COLO668 (cell line): Measurements from ENCODE around the gene XYLB.
"Not testable (repeated sequence)": the region's sequence is repeated elsewhere in the genome, so short reads cannot be mapped to it uniquely, and the experiment has no call there.

Source experiments
- DNase-seq: peaks from one replicate; lab custom pipeline; 2025; ENCODE audit not compliant: unreplicated experiment; lab: John Stamatoyannopoulos, UW

Gene XYLB

DNA sequence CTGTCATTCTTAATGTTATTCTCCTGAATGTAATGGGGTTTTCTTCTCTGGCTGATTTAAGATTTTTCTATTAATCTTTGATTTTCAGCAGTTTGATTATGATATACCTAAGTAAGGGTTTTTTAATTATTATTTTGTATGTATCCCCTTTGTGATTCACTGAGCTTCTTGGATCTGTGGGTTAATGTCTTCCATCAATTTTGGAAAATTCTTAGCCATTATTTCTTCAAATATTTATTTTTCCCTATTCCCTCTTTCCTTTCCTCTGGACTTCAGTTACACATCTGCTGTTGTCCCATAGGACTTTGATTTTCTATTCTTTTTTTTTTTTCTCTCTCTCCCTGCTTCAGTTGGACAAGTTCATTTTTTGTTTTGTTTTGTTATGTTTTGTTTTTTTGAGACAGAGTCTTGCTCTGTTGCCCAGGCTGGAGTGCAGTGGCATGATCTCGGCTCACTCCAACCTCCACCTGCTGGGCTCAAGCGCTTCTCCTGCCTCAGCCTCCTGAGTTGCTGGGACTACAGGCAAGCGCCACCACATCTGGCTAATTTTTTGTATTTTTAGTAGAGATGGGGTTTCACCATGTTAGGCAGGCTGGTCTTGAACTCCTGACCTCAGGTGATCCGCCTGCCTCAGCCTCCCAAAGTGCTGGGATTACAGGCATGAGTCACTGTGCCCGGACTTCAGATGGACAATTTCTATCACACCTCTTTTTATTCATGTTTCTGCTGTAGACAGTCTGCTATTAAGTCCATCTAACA is 40.6 kb downstream of the XYLB start:
- no peak for DNase-seq

DNA sequence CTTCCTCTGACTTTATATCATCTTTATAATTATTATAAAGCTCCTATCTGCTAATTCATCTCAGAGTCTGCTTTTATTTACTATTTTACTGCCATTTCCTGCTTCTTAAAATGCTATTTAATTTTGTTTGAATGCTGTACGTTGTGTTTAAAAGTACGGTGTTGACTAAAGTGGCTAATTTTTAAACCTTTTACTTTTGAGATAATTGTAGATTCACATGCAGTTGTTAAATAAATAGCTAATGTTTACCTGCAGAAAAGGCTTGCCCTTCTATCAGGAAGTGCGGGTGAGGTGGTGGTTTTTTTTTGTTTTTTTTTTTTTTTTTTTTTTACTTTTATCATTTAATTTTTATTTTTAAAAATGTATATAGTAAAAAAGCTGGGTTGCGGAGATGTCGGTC is 41.3 kb downstream of the XYLB start:
- no peak for DNase-seq

DNA sequence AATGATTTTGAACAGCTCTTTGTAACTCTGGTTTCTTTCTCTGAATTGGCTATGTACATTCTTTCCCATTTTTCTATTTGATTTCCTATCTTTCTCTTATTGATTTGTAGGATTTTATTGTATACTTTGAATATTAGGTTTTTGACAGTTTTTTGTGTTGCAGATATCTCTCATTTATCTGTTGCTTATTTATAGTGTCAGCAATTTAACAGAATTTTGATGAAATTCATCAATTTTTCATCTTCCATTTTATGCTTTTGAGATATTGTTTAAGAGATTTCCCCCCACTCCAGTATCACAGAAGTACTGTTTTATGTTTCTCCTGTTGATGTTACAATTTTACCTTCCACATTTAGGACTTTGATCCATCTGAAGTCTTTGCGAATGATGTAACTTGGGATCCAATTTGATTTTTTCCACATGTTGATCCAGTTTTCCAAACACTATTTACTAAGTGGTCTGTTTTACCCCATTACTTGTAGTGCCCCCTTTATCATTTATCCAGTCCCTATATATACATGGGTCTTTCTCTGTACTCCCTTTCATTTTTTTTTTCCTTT is 46.1 kb downstream of the XYLB start:
- no peak for DNase-seq

DNA sequence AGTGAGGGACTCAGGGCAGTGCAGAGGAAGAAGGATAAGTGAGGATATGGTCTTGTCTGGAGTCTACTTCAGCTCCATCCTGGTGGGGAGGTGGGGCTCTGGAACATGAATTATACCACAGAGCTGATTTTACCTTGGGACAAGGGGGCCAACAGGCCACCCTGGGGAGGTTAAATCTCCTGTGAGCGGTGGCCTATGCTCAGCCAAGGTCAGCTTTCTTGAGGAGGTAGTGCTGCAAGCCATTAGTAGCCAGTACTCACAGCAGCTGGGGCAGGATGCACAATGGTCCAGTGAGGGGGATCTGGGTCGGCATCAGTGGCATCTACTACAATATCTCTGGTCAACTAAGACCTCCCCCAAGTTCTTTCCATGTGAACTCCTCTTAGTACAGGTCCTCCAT is 49.7 kb downstream of the XYLB start:
- DNase-seq: no peak

DNA sequence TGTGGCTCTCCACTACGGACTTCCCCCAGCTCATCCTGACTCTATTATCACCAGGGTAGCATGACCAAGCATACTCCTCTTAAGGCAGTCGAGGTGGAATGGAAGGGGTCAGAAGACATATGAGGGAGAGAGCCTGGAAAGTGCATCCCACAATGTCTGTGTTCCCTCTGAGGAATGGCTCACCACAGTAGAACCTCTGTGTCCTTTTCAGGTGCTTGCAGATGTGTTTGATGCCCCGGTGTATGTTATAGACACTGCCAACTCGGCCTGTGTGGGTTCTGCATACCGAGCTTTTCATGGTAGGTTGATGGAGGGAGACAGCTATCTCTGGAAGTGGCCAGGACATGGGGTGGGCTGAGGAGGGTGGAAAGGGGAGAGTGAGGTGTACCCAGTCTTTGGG is 50.3 kb downstream of the XYLB start:
- DNase-seq: no peak

DNA sequence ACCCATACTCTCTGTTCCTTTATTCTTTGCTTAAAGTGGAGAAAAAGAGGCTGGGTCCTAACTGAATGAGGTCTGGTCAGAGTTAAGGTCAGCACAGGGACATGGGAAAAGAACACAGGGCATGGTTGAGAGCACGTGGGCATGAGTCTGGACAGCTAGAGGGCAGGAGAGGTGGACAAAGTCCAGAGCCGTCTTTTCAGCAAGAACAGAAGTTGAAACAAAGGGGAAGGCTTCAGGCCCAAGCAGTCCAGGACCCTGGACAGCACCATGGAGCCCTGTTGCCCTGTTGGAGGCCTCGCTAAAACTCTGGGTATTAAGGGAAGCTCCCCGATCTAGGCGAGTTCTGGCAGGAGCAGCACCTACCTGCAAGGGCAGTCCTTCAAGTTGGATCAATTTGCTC is 50.7 kb downstream of the XYLB start:
- no peak for DNase-seq

DNA sequence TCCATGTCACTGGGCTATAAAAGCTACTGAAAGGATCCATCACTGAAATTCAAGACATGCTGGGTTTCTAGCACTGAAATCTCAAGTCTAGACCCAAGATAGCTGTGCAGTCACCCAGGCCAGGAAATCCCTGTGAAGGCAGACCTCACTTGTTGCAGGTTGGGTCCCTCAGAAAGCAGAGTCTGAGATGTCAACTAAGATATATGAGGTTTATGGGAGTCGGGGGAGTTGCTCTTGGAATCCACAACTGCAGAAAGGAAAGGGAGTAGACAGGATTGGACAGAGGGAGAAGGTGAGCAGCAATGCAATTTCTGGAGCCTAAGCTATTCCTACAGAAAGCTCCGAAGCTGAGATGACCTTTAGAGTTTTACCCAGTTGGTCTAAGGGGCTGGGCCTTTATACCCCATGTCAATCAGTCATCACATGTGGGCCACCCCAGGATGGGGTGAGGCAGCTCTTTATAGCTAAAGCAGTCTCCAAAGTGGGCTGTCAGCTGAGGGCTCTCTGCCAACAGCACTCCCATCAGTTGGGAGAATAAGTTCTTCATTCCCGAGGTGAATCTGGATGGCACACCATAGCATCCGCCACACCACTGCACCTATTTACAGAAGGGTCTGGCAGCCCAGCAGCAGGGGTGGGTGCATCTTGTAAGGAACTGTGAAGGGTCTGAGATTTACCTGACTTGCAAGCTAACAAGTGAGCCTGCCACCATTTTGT is 54.8 kb downstream of the XYLB start:
- DNase-seq: no peak

DNA sequence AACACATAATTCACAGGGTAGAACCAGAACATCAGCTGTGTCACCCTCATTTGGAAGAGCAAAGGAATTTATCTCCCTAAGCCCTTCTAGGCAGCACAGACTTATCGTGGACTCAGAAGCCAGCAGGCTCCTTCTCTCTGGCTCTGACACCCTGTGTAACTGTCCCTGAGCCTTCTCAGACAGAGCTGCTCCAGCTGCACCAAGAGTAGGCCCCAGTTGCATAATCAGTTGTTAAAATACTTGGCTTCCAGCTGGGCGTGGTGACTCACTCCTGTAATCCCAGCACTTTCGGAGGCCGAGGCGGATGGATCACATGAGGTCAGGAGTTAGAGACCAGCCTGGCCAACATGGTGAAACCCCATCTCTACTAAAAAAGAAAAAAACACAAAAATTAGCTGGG is 57.7 kb downstream of the XYLB start:
- no peak for DNase-seq

DNA sequence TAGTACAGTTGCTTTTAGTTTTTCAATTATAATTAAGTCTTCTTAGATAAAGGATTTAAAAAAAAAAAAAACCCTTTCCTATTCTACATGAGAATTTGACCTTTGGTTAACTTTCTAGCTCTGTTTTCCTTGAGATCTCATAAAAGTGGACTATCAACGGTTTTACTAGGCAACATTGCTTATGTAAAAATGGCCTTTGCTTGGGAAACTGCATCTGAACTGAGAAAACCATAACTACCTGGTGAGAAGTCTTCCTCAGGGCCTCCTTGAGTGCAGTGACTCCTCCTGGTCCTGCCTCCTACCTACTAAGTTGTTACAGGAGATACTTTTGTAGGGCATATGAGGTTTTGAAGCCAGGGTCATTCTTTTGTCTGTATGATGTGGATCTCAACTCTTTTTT is 65.0 kb downstream of the XYLB start:
- DNase-seq: no peak

DNA sequence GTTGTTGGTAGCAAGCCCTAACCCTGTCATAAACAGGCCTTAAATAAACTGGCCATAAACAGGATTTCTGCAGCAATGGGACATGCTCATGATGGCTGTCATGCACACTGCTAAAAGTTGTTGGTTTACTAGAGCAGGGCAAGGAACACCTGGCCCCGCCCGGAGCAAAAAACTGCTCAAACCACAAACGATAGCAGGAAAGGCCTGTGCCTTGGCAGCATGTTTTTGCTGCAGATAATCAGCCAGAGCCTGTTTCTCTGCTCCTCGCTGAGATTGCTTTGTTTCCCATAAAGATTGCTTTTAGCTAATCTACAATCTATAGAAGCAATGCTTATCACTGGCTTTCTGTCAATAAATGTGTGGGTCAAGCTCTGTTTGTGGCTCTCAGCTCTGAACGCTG is 74.2 kb downstream of the XYLB start:
- not testable (repeated sequence) for DNase-seq

DNA sequence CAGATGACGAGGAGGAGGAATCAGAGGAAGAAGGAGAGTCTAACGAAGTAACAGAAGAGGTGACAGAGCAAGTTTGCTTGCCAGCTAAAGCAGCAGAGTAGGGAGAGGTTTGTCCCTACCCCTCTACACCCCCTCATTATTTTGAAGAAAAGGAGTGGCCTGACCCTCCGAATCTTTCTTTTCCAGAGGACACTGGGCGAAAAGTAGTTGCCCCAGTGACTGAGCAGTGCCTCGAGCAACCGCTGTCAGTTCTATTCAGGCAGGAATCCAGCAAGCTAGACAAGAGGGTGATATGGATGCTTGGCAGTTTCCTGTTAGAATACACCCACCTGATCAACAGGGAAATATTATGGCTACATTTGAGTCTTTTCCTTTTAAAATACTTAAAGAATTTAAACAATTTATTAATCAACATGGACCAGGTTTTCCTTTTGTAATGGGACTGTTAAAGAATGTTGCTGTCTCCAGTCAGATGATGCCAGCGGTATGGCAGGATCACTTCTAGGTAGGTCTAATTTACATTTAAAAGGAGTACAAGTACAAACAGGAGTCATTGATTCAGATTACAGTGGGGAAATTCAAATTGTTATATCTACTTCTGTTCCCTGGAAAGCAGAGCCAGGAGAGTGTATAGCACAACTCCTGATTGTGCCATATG is 75.2 kb downstream of the XYLB start:
- DNase-seq: no peak

DNA sequence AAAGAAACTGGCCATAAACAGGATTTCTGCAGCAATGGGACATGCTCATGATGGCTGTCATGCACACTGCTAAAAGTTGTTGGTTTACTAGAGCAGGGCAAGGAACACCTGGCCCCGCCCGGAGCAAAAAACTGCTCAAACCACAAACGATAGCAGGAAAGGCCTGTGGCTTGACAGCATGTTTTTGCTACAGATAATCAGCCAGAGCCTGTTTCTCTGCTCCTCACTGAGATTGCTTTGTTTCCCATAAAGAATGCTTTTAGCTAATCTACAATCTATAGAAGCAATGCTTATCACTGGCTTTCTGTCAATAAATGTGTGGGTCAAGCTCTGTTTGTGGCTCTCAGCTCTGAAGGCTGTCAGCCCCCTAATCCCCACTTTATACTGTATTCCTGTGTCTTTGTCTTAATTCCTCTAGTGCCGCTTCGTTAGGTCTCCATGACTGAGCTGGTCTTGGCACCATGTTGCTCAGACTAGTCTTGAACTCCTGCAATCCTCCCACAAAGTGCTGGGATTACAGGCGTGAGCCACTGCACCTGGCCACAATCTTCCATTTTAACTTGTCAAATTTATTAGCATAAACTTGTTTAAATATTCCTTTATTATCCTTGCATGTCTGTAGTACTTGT is 80.3 kb downstream of the XYLB start:
- not testable (repeated sequence) for DNase-seq

DNA sequence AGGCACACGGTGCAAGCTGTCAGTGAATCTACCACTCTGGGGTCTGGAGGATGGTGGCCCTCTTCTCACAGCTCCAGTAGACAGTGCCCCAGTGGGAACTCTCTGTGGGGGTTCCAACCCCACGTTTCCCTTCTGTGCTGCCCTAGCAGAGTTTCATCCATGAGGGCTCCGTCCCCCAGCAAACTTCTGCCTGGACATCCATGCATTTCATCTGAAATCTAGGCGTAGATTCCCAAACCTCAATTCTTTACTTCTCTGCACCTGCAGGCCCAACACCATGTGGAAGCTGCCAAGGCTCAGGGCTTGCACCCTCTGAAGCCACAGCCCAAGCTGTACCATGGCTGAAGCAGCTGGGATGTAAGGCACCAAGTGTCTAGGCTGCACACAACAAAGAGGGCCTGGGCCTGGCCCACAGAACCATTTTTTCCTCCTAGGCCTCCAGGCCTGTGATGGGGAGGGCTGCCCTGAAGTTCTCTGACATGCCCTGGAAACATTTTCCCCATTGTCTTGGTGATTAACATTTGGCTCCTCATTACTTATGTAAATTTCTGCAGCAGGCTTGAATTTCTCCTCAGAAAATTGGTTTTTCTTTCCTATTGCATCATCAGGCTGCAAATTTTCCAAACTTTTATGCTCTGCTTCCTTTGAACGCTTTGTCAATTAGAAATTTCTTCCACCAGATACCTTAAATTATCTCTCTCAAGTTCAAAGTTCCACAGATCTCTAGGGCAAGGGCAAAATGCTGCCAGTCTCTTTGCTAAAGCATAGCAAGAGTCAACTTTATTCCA is 86.5 kb downstream of the XYLB start:
- not testable (repeated sequence) for DNase-seq

DNA sequence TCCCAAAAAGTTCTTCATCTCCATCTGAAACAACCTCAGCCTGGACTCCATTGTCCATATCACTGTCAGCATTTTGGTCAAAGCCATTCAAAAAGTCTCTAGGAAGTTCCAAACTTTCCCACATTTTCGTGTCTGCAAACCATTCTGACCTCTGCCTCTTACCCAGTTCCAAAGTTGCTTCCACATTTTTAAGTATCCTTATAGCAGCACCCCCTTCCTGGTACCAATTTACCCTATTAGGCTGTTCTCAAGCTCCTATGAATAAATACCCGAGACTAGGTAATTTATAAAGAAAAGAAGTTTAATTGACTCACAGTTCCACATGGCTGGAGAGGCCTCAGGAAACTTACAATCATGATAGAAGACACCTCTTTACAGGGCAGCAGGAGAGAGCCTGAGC is 87.1 kb downstream of the XYLB start:
- DNase-seq: not testable (repeated sequence)

DNA sequence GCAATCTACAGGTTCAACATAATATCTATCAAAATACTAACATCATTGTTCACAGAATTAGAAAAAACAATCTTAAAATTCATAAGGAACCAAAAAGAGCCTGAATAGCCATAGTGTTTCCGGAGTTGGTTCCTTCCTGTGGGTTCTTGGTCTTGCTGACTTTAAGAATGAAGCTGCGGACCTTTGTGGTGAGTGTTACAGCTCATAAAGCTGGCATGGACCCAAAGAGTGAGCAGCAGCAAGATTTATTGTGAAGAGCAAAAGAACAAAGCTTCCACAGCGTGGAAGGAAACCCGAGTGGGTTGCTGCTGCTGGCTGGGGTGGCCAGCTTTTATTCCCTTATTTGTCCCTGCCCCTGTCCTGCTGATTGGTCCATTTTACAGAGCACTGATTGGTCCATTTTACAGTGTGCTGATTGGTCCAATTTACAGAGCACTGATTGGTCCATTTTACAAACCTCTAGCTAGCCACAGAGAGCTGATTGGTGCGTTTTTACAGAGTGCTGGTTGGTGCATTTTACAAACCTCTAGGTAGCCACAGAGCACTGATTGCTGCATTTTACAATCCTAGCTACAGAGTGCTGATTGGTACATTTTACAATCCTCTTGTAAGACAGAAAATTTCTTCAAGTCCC is 92.0 kb downstream of the XYLB start:
- DNase-seq: not testable (repeated sequence)

DNA sequence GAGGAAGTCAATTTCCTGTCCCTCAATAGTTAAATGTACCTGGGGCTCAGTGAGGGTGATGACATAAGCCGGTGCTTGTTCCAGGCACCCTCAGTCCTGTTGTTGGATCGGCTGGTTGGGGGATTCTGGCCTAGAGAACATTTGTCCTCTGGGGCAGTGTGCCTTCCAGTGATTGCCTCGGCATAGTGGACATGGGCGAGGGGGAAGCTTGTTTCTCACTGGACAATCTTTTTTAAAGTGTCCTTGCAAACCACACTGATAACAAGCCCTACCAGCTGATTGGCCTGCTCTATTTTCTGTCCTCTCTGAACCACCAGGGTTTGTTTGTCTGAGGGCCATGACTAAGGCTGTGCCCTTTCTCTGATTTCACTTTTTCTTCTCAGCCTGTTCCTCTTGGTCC is 96.6 kb downstream of the XYLB start:
- DNase-seq: not testable (repeated sequence)

DNA sequence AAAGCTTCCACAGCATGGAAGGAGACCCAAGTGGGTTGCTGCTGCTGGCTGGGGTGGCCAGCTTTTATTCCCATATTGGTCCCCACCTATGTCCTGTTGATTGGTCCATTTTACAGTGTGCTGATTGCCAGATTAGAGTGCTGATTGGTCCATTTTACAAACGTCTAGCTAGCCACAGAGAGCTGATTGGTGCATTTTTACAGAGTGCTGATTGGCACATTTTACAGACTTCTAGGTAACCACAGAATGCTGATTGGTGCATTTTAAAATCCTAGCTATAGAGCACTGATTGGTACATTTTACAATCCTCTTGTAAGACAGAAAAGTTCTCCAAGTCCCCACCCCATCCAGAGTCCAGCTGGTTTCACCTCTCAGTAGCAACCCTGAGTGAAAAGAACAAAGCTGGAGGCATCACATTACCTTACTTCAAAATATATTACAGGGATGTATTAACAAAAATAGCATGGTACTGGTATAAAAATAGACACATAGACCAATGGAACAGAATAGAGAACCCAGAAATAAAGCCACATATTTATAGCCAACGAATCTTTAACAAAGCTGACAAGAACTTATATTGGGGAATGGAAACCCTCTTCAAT is 99.6 kb downstream of the XYLB start:
- no peak for DNase-seq

DNA sequence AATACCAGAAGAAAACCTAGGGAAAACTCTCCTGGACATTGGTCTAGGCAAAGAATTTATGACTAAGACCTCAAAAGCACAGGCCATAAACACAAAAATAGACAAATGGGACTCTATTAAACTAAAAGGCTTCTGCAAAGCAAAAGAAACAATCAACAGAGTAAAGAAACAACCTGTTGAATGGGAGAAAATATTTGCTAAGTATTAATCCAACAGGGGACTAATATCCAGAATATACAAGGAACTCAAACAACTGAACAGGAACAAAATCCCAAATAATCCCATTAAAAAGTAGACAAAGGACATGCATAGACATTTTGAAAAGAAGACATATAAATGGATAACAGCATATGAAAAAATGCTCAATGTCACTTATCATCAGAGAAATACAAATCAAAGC is 100.2 kb downstream of the XYLB start:
- DNase-seq: no peak

DNA sequence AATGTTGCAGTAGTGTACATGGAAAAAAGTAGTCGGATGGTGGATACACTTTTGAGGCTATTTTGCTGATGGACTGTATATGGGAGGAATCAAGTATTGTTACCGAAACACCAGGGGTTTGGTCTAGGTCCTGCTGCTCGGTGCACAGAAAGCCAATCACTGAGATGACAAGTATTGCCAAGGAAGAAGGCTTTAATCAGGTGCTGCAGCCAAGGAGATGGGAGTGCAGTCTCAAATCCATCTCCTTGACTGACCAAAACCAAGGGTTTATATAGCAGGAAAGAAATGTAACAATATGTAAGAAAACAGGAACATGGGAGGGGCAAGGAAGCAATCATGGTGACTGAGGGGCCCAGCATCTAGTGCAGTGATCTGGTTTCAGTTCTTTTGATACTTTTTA is 104.3 kb downstream of the XYLB start:
- no peak for DNase-seq
